ENCODE data around the gene DNM3.
A peak's percentile ranks its signal among the peaks of the same experiment; 100 is the strongest.

The DNM3 gene

GRCh38 chr1:171873664-171874063 lies 32.4 kb downstream of the DNM3 start:
- no peak for DNase-seq

DNA sequence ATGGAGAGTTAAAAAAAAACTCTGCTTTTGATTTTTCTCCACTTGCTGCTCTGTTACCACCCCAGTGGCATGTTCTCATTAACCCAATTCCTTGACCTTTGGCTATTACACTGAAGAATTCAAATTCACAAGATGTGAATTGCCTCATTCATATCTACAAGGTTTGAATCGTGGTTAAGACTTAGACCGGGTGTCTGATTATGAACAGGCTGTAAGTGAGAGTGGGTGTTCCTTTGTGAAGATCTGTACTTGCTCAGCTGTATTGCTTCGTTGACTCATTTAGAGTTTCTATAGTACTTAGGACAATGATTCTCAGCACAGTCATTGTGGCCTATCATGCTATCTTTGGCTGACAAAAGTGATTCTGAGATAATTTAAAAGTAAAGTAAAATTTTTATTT lies 36.4 kb downstream of the DNM3 start:
- DNase-seq: no peak

DNA sequence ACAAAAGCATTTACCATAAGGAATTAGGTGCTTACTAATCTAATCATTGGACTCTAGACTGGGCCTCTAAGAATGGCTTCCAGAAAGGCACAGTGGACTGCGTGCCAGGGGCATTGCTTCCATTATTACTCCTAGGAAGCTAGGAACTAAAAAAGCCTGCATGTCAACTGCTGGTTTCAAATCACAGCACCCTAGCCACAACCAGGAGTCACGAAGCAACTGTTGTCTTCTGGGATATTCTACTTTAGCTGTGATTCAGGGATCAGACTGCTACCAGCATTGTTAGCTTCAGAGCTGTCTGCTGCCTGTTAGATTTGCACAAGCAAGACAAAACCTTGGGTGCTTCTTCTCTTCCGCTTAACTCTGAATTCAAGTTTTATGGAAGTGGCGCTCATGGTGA lies 38.3 kb downstream of the DNM3 start:
- no peak for DNase-seq

DNA sequence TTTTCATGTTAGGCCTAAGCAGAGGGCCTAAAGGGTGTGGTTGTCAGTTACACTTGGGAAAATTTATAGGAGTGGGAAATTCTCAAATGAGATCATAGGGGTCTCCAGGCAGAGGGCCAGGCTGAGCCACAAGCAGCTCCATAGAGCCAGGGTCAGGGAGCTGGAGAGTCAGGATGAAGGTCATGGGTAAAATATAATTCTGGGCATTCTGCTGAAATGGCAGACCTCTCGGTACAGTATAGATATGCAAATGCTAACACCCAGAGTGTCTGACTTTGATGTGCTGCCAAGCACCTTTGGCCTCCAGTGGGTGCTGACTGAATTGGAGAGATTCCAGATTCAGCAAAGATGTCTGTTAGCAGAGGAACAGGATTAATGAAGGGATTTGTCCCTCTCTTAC lies 40.1 kb downstream of the DNM3 start:
- DNase-seq: no peak

- no peak for DNase-seq
Measured at GRCh38 chr1:171883849-171884248, 42.6 kb downstream of the DNM3 start.

DNA sequence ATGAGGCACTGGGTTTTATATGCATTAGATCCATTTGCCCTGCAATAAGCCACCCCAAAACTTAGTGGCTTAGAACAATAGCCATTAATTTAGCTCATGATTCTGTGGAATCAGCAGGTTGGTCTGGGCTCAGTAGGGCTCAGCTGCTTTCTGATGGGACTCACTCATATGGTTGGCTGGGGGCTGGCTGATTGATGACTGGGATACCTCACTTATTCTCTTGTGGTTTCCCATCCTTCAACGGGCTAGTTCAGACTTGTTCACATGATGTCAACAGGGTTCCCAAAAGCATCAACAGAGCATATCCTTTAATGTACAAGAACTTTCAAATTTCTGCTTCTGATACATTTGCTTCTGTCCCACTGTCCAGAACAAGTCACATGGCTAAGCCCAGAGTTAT lies 43.2 kb downstream of the DNM3 start:
- DNase-seq: no peak

DNA sequence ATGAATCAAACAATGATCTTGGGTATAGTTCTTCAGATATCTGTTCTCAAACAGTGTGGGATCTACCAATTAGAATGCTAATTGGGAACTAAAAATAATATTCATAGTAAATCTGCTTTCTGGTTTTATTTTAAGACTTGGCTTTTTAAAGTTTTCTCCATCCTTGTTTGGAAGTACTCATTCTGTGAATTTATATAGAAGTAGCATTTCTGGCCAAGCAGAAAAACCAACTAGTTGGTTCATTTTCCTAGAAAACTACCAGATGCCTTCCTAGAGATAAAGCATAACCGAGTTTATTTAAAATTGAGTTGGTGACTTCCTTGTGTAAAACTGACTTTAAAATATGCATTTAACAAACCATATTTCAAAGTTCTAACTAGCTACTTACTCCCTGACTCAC lies 48.8 kb downstream of the DNM3 start:
- no peak for DNase-seq

GRCh38 chr1:171896936-171897703 lies 55.8 kb downstream of the DNM3 start:
- DNase-seq: no peak

DNA sequence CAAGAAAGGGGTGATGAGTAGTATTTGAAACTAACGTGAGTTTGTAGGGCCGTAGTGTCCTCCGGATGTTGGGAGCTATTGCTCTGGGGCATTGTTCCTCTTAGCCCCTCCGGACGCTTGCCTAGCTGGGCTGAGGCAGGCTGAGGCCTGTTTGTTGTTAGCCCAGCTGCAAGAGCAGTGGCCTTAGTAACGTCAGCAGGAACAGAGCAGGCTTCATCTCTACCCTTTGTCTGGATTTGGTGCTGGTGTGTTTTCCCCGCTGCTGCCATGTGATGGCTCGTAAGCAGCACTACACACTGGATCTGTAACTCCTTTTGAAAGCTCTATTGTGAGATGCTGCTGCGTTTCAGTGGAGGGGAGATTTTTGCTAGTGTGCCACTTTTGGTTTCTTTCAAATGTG lies 57.6 kb downstream of the DNM3 start:
- peak; percentile 51 to 83 for DNase-seq

GRCh38 chr1:171899838-171900237 lies 58.5 kb downstream of the DNM3 start:
- DNase-seq: no peak

- DNase-seq: no peak
Measured at GRCh38 chr1:171901245-171901644, 59.9 kb downstream of the DNM3 start.

GRCh38 chr1:171902527-171902926 lies 61.2 kb downstream of the DNM3 start:
- DNase-seq: no peak

GRCh38 chr1:171904778-171905450 lies 63.6 kb downstream of the DNM3 start:
- no peak for DNase-seq

DNA sequence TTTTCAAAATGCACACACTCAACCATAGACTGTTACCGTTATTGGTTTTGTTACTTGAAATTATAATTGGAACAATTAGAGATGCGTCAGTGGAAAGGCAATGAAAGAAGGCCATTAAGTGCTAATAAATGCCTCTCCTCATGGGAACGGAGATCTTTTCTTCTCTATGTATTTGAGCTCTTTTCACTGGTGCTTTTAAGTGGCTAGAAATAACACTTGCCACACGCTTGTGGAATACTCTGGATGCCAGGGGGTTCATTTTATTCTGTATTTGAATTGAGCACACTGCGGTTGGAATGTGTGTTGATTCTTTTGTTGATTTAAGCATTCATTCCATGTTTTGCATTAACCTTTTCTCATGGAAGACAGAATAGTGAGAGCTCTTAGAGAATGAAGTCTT lies 68.4 kb downstream of the DNM3 start:
- no peak for DNase-seq

DNA sequence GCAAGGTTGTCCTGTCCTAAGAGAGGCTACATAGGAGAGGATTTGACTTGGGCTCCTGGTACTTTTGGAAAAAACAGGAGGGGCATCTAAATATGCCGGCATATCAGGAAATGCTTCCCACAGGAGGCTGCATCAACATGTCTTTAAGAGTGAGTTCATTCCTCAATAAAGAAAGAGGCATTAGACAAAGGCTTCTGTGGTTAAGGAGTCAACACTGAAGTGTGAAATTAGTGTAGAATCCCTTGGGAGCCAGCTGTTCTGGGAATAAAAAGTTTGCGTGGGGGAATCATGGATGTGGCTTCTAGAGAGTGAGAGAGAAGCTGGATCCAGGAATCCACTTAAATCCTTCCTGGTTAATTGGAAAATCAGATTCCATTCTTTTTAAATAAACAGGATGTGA lies 69.5 kb downstream of the DNM3 start:
- no peak for DNase-seq

DNA sequence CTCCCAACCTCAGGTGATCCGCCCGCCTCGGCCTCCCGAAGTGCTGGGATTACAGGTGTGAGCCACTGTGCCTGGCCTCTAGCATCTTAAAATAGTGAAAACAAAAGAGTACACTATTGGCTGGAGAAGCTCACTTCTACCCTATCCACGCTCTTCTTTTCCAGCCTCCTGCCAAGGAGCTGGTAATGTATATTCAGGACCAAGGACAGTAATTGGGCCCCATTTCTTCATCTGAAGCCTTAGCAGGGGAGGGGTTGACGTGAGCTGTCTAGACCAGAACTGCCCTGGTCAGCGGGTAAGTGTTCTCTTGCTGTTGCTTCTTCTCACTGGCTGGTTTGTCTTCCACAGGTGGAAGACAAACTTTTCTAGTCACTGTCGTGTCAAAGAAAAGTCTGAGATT lies 70.2 kb downstream of the DNM3 start:
- no peak for DNase-seq

GRCh38 chr1:171912509-171913175 lies 71.3 kb downstream of the DNM3 start:
- DNase-seq: no peak

DNA sequence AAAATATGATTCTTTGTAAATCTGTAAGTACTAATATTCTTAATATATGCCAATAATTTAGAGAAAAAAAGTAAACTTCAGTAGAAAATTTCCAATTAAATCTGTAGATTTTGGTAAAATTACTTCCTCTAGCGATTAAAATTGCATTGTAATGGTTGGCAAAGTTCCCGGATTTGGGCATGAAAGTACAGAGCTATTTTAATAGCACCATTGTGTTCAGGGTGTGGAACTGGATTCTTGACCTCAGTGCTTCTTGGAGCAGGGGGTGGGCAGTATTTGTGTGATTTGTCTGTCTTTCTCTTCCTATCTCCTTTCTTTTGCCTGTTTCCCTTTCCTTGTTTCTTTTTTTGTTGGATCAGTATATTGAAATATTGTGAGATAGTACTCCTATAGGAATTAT lies 72.1 kb downstream of the DNM3 start:
- DNase-seq: peak; percentile 13 to 33

GRCh38 chr1:171916315-171916771 lies 75.0 kb downstream of the DNM3 start:
- DNase-seq: no peak

DNA sequence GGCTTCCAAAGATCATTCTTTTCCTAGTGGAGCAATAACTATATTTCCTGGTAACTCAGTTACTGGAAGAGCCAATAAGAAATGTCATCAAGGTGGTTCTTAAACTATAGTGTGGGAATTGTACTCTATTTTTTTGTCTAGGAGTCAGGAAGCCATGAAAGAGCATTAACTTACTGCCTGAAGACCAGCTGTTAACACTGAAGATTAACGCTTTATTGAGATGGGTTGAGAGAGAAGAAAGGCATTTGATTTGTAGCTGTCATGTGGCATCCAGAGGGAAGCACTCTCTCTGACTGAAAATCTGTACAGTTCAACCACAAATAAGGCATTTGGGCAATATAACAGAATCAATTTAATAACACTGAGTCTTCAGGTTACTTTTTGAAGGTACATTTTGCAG lies 76.0 kb downstream of the DNM3 start:
- DNase-seq: no peak

GRCh38 chr1:171919891-171920887 lies 78.9 kb downstream of the DNM3 start:
- no peak for DNase-seq

- no peak for DNase-seq
Measured at GRCh38 chr1:171922999-171923398, 81.7 kb downstream of the DNM3 start.

- no peak for DNase-seq
Measured at GRCh38 chr1:171929121-171929520, 87.8 kb downstream of the DNM3 start.
